Right lobe of liver (tissue), 6 donors: Measurements from ENCODE around the gene MYEOV. TPM values are rescaled to one million over a fixed set of nuclear protein-coding genes. Genes with fewer than 3 reads are reported as not detected.

Experiments
- ATAC-seq, 4 donors: fragments of 200-7000 bp; cut with Tn5 transposase; one replicate each; pipeline ENCODE4 v1.9.1; 2020; ENCODE audit warnings: mild to moderate bottlenecking in 4 of 4, moderate library complexity in 4 of 4
- DNase-seq, 3 donors: peaks; one replicate each; pipeline ENCODE4 v3.0.0-alpha.2; 2020
- H3K27ac ChIP-seq, 3 donors: fragments of 200-600 bp; one replicate each; pipeline ENCODE4 v1.8.0; 2022
- H3K27me3 ChIP-seq, 2 donors: fragments of 200-600 bp; one replicate each; pipeline ENCODE4 v1.8.0; 2022
- H3K36me3 ChIP-seq, 4 donors: fragments of 200-600 bp; sonication (generic) in 1 of 4; one replicate each; pipeline versions ENCODE4 v1.5.1 to v1.8.0; 2017 to 2022; ENCODE audit warnings: control low read depth in 1 of 4
- H3K4me1 ChIP-seq, 4 donors: fragments of 200-600 bp; sonication (generic) in 1 of 4; one replicate each; pipeline versions ENCODE4 v1.5.1 to v1.8.0; 2017 to 2022; ENCODE audit warnings: control low read depth in 1 of 4
- H3K4me3 ChIP-seq, 3 donors: fragments of 200-600 bp; one replicate each; pipeline ENCODE4 v1.8.0; 2022
- H3K9me3 ChIP-seq, 4 donors: fragments of 200-600 bp; sonication (generic) in 1 of 4; one replicate each; pipeline versions ENCODE4 v1.5.1 to v1.8.0; 2017 to 2022; ENCODE audit warnings: control low read depth in 1 of 4
- POLR2A ChIP-seq: fragments of 450-650 bp; IDR thresholded peaks from one replicate; pipeline ENCODE4 v1.6.1; 2017; ENCODE audit warnings: antibody characterized with exemption, mild to moderate bottlenecking
- WGBS: methylation state at CpG from one replicate; pipeline ENCODE4 v1.1.6; 2018; ENCODE audit warnings: low coverage, low lambda C conversion rate; ENCODE audit not compliant: insufficient coverage; ENCODE audit errors: missing lambda C conversion rate; 5-methylcytosine and 5-hydroxymethylcytosine counted together
- intact Hi-C, 2 donors: fragments of 100-400 bp; cut with DNase I; formaldehyde crosslinking; loops; one replicate each; pipeline versions ENCODE4 v1.11.2 to v1.14.1; 2022
- total RNA-seq, 6 experiments: library from RNA; depleted of rRNA in 2 of 6; stranded (reverse); fragments of >200 nt in 2 of 6; fragmentation: NEBNext Ultra II Directional in 3 of 6; extraction: Animal tissue kit (Norgen Biotek cat#: 25700) in 3 of 6; gene quantifications; one replicate each; pipeline versions ENCODE4 v1.1.0 to v1.2.4, GENCODE V29; 2016 to 2023
- TF ChIP-seq, protein P1 (sequence below), 4 donors: fragments of 200-600 bp in 3 of 4; fragments of 450-650 bp in 1 of 4; IDR thresholded peaks; one replicate each; pipeline versions ENCODE4 v1.5.1 to v1.8.0; 2016 to 2022; ENCODE audit warnings: antibody characterized with exemption in 4 of 4, mild to moderate bottlenecking in 2 of 4
- donor health status: DM: no; HTN: yes; CAD: no.
- donor health status: DM: no; HTN: no; CAD: no.
- donor health status: DM: no; HTN: no; CAD: no.
- donor health status: DM: no; HTN: yes; CAD: no.
- donor health status: DM: no; HTN: yes; CAD: no.

The MYEOV gene
- total RNA-seq, 6 experiments from 2014 or later, result 0.25 to 1.2 (median 0.70) TPM; not detected in 2

DNA sequence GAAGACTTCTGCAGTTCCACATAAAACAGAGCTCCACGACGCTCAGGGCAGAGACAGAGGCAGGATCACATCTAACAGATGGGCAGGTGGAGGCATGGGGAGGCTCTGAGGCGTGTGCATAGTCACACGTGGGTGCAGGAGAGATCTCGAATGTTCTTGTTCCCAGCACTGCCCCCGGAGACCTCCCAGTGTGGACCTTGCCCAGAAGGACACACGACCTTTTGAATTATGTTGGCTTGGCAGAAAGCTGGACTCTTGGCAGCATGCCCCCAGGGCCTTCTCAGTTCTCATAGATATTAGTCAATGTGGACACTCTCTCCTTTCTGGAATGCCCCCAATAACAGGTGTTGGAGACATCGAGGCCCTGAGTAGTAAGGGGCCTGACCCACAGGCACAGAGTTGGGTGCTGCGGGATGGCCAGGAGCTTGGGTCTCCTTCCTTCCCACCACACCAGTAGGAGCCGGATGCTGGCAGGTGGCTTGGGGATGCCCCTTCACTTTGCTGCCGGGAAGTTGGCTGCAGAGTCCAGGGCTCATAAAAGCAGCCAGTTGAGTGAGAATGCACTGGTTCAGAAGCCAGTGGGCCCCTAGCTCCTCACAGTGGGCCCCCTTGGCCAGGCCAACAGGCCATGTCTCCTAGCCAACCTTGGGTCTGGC, 12.1 kb downstream of the MYEOV start:
- Histone ChIP-seq H3K4me1 (peaks cover 0 to 18% (median 4%) of the 10 kb centered on the region in 4 donors), H3K27ac (peak overlapping the region in 2 of 3 donors; percentile 50 to 58), H3K36me3 (no peaks in the 10 kb centered on the region), H3K4me3 (no peak overlapping the region), H3K27me3 (no peaks in the 10 kb centered on the region), H3K9me3 (no peaks in the 10 kb centered on the region)
- no peak for TF ChIP-seq POLR2A
- TF ChIP-seq, protein P1, sequence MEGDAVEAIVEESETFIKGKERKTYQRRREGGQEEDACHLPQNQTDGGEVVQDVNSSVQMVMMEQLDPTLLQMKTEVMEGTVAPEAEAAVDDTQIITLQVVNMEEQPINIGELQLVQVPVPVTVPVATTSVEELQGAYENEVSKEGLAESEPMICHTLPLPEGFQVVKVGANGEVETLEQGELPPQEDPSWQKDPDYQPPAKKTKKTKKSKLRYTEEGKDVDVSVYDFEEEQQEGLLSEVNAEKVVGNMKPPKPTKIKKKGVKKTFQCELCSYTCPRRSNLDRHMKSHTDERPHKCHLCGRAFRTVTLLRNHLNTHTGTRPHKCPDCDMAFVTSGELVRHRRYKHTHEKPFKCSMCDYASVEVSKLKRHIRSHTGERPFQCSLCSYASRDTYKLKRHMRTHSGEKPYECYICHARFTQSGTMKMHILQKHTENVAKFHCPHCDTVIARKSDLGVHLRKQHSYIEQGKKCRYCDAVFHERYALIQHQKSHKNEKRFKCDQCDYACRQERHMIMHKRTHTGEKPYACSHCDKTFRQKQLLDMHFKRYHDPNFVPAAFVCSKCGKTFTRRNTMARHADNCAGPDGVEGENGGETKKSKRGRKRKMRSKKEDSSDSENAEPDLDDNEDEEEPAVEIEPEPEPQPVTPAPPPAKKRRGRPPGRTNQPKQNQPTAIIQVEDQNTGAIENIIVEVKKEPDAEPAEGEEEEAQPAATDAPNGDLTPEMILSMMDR (IDR thresholded peaks at IDR 0.05), result no peak
- ATAC-seq, result peak; percentile 79 to 85 (median 81)
- WGBS, result 13% methylated on average over 4 of the region's 11 CpGs
- intact Hi-C loops, result loop anchor here in 1 of 2 donors (10.0 kb wide), 1 partner anchor 129 kb away; no protein-coding TSS in a partner anchor
- DNase-seq, result peak; percentile 87 to 94 (median 89)

DNA sequence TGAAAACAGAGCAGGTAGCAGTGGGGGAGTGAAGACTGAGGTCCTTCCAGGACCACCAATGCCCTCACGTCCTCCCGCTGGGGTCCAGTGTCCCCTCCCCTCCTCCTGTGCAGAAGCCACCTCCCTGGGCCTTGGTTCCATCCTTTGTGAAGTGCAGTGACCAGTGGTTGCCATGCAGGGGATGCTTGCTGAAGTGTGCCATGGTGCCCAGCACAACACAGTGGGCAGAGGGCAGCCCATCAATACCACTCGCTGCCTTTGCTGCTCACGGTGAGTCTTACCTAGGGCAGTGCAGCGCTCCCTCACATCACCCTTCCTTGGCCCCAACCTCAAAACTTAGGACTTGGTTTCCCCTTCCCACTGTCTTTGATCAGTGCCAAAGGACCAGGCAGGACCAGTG, 12.9 kb downstream of the MYEOV start:
- intact Hi-C loops, result loop anchor here in 1 of 2 donors (10.0 kb wide), 1 partner anchor 128 kb away; no protein-coding TSS in a partner anchor
- no peak overlapping the region for H3K4me3 ChIP-seq
- DNase-seq, result peak in 1 of 3 donors; percentile 38
- no peak for ATAC-seq
- H3K9me3 ChIP-seq, result no peaks in the 10 kb centered on the region
- no peak overlapping the region for H3K27ac ChIP-seq
- H3K36me3 ChIP-seq, result no peaks in the 10 kb centered on the region
- H3K4me1 ChIP-seq, result peaks cover 0 to 15% (median 4%) of the 10 kb centered on the region in 4 donors
- TF ChIP-seq POLR2A, result no peak
- TF ChIP-seq, protein P1 (IDR thresholded peaks at IDR 0.05), result no peak
- no peaks in the 10 kb centered on the region for H3K27me3 ChIP-seq
- 82% methylated on average over 2 of the region's 5 CpGs for WGBS

DNA sequence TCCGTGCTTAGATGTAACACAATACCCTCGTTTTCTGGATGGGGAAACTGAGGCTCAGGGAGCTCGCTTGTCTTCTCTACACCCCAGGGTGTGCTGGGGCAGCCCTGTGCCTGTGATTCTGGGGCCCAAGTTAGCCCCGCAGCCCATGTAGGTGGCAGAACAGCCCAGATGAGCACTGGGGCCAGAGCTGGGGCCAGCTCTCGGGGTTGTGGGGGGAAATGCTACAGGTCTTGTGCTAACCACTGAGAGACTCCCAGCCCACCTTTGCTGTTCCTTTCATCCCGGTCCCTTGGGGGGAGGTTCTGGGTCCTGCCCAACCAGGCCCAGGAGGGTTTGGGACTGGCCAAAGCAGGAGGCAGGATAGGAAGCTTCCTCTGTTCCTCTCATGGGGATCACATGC, 13.5 kb downstream of the MYEOV start:
- Histone ChIP-seq H3K36me3 (no peaks in the 10 kb centered on the region), H3K27ac (no peak overlapping the region), H3K4me3 (no peak overlapping the region), H3K9me3 (no peaks in the 10 kb centered on the region), H3K4me1 (peaks cover 0 to 13% (median 4%) of the 10 kb centered on the region in 4 donors), H3K27me3 (no peaks in the 10 kb centered on the region)
- intact Hi-C loops, result loop anchor here in 1 of 2 donors (10.0 kb wide), 1 partner anchor 127 kb away; no protein-coding TSS in a partner anchor
- DNase-seq (peak in 1 of 3 donors; percentile 41), ATAC-seq (no peak)
- TF ChIP-seq POLR2A, result no peak
- TF ChIP-seq, protein P1 (IDR thresholded peaks at IDR 0.05), result no peak
- 60% methylated on average over 1 of the region's 6 CpGs for WGBS

DNA sequence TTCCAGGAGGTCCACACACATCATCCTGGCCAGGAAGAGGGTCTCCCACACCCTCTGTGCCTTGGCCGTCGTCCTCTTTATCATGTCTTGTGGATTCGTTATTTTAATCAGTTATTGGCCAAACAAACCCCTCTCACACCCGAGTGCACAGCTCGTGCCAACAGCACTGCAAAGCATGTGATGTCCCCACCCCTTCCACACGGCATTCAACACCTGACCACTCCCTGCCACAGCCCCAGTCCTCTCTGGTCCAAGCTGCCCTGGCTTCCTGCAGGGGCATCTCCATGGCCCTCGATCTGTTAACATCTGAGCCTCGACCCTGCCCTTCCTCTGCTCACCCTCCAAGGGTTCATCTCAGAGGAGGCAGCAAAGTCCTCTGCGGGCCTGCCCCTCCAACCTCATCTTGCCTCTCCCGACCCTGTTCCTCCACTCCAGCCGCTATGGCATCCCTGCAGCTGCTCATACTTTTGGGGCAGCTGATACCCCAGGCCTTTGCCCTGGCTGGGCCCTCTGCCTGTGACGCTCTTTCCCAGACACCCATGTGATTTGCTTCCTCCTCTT, 14.0 kb downstream of the MYEOV start:
- ATAC-seq (no peak), DNase-seq (peak in 1 of 3 donors; percentile 42)
- H3K27me3 ChIP-seq, result no peaks in the 10 kb centered on the region

More for the DNA sequence above, 14.0 kb downstream of the MYEOV start:
- Histone ChIP-seq H3K36me3 (no peaks in the 10 kb centered on the region), H3K27ac (no peak overlapping the region), H3K4me3 (no peak overlapping the region), H3K9me3 (no peaks in the 10 kb centered on the region), H3K4me1 (peaks cover 0 to 13% (median 4%) of the 10 kb centered on the region in 4 donors)
- intact Hi-C loops, result loop anchor here in 1 of 2 donors (10.0 kb wide), 1 partner anchor 127 kb away; no protein-coding TSS in a partner anchor
- TF ChIP-seq, protein P1 (IDR thresholded peaks at IDR 0.05), result no peak
- no peak for TF ChIP-seq POLR2A
- 84% methylated on average over 6 of the region's 12 CpGs for WGBS
